ENCODE results near the gene MAST3.
"Not testable (repeated sequence)": the region's sequence is repeated elsewhere in the genome, so short reads cannot be mapped to it uniquely, and the experiment has no call there.

DNA sequence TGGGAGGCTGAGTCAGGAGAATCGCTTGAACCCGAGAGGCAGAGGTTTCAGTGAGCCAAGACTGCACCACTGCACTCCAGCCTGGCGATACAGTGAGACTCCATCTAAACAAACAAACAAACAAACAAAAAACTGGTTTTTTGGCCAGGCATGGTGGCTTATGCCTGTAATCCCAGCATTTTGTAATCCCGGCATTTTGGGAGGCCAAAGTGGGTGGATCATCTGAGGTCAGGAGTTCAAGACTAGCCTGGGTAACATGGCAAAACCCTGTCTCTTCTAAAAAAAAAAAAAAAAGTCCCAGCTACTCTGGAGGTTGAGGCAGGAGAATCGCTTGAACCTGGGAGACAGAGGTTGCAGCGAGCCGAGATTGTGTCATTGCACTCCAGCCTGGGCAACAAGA is 7.7 kb downstream of the MAST3 start:
- TF ChIP-seq, protein P1, sequence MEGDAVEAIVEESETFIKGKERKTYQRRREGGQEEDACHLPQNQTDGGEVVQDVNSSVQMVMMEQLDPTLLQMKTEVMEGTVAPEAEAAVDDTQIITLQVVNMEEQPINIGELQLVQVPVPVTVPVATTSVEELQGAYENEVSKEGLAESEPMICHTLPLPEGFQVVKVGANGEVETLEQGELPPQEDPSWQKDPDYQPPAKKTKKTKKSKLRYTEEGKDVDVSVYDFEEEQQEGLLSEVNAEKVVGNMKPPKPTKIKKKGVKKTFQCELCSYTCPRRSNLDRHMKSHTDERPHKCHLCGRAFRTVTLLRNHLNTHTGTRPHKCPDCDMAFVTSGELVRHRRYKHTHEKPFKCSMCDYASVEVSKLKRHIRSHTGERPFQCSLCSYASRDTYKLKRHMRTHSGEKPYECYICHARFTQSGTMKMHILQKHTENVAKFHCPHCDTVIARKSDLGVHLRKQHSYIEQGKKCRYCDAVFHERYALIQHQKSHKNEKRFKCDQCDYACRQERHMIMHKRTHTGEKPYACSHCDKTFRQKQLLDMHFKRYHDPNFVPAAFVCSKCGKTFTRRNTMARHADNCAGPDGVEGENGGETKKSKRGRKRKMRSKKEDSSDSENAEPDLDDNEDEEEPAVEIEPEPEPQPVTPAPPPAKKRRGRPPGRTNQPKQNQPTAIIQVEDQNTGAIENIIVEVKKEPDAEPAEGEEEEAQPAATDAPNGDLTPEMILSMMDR (IDR thresholded peaks at IDR 0.05; ENCODE audit: low read depth, low read length): not testable (repeated sequence)
- TF ChIP-seq EZH2phosphoT487 (IDR thresholded peaks at IDR 0.05; ENCODE audit: low read depth): not testable (repeated sequence)
